ENCODE results near the gene PTGDS.

Gene PTGDS

DNA sequence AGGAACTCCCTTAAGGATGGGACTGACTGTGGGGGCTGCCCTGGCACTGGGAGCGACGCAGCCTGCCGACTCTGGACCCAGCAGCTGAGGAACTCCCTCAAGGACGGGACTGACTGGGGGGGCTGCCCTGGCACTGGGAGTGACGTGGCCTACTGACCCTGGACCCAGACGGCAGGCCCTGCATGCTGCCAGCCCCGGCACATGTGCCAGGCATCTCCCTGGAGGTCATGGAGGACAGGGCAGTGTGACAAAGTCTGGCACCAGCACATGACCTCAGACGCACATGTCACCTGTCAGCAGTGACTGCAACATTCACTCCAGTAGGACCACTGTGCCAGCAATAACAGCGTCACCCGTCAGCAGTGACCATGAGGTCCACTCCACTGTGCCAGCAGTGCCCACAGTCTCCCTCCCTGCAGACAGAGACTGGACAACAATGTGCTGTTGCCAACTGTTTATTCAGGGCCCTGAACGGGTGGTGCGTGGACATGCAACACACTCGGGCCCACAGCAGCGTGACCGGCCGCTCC, 37.2 kb upstream of the PTGDS start:
- Histone ChIP-seq H3K4me2 (ENCODE audit: insufficient read depth, low read length) (no peak overlapping the region), H2AFZ (ENCODE audit: low read depth, low read length) (no peak overlapping the region), H3K27me3 (ENCODE audit: insufficient read depth, low read length, poor library complexity) (no peaks in the 10 kb centered on the region), H3K9me3 (ENCODE audit: insufficient read depth, low read length, severe bottlenecking) (no peaks in the 10 kb centered on the region), H3K36me3 (ENCODE audit: insufficient read depth, low read length) (peaks cover 44% of the 10 kb centered on the region), H3K79me2 (ENCODE audit: insufficient read depth, low read length) (peaks cover 23% of the 10 kb centered on the region), H3K27ac (ENCODE audit: low read length) (no peak overlapping the region), H3K4me3 (ENCODE audit: low read depth in 1 of 2, low read length in 2 of 2) (no peak overlapping the region), H3K4me1 (ENCODE audit: insufficient read depth, low read length) (peaks cover 25% of the 10 kb centered on the region), H4K20me1 (ENCODE audit: insufficient read depth, low read length) (peaks cover 23% of the 10 kb centered on the region), H3K9ac (ENCODE audit: low read depth, low read length) (no peak overlapping the region)
- DNase-seq = no peak
- TF ChIP-seq, protein P1, sequence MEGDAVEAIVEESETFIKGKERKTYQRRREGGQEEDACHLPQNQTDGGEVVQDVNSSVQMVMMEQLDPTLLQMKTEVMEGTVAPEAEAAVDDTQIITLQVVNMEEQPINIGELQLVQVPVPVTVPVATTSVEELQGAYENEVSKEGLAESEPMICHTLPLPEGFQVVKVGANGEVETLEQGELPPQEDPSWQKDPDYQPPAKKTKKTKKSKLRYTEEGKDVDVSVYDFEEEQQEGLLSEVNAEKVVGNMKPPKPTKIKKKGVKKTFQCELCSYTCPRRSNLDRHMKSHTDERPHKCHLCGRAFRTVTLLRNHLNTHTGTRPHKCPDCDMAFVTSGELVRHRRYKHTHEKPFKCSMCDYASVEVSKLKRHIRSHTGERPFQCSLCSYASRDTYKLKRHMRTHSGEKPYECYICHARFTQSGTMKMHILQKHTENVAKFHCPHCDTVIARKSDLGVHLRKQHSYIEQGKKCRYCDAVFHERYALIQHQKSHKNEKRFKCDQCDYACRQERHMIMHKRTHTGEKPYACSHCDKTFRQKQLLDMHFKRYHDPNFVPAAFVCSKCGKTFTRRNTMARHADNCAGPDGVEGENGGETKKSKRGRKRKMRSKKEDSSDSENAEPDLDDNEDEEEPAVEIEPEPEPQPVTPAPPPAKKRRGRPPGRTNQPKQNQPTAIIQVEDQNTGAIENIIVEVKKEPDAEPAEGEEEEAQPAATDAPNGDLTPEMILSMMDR (IDR thresholded peaks at IDR 0.05; ENCODE audit: borderline replicate concordance, extremely low read depth, low read length, poor library complexity, severe bottlenecking) = no peak
- TF ChIP-seq EZH2 (IDR thresholded peaks at IDR 0.05; ENCODE audit: borderline replicate concordance, low read depth, low read length, severe bottlenecking) = no peak
- ATAC-seq (ENCODE audit: insufficient read depth, low read depth) = no peak

- DNase-seq (no peak), ATAC-seq (ENCODE audit: insufficient read depth, low read depth) (no peak)
- H3K4me2 ChIP-seq (ENCODE audit: insufficient read depth, low read length) = no peak overlapping the region
- TF ChIP-seq EZH2 (IDR thresholded peaks at IDR 0.05; ENCODE audit: borderline replicate concordance, low read depth, low read length, severe bottlenecking) = no peak
- TF ChIP-seq, protein P1 (IDR thresholded peaks at IDR 0.05; ENCODE audit: borderline replicate concordance, extremely low read depth, low read length, poor library complexity, severe bottlenecking) = no peak
- peaks cover 44% of the 10 kb centered on the region for H3K36me3 ChIP-seq (ENCODE audit: insufficient read depth, low read length)
- H3K4me3 ChIP-seq (ENCODE audit: low read depth in 1 of 2, low read length in 2 of 2) = no peak overlapping the region
- H4K20me1 ChIP-seq (ENCODE audit: insufficient read depth, low read length) = peaks cover 23% of the 10 kb centered on the region
- peaks cover 27% of the 10 kb centered on the region for H3K4me1 ChIP-seq (ENCODE audit: insufficient read depth, low read length)
- H2AFZ ChIP-seq (ENCODE audit: low read depth, low read length) = no peak overlapping the region
- no peak overlapping the region for H3K27ac ChIP-seq (ENCODE audit: low read length)
- H3K27me3 ChIP-seq (ENCODE audit: insufficient read depth, low read length, poor library complexity) = no peaks in the 10 kb centered on the region
- H3K9ac ChIP-seq (ENCODE audit: low read depth, low read length) = no peak overlapping the region
- peaks cover 23% of the 10 kb centered on the region for H3K79me2 ChIP-seq (ENCODE audit: insufficient read depth, low read length)
- no peaks in the 10 kb centered on the region for H3K9me3 ChIP-seq (ENCODE audit: insufficient read depth, low read length, severe bottlenecking)
Measured at GRCh38 chr9:136940526-136941230, 36.6 kb upstream of the PTGDS start.

GRCh38 chr9:136941231-136942111, 35.8 kb upstream of the PTGDS start:
- no peak overlapping the region for H3K27ac ChIP-seq (ENCODE audit: low read length)
- no peaks in the 10 kb centered on the region for H3K27me3 ChIP-seq (ENCODE audit: insufficient read depth, low read length, poor library complexity)
- no peak overlapping the region for H3K9ac ChIP-seq (ENCODE audit: low read depth, low read length)
- no peak for ATAC-seq (ENCODE audit: insufficient read depth, low read depth)
- H3K4me3 ChIP-seq (ENCODE audit: low read depth in 1 of 2, low read length in 2 of 2) = no peak overlapping the region
- no peaks in the 10 kb centered on the region for H3K9me3 ChIP-seq (ENCODE audit: insufficient read depth, low read length, severe bottlenecking)
- peaks cover 23% of the 10 kb centered on the region for H3K79me2 ChIP-seq (ENCODE audit: insufficient read depth, low read length)
- no peak overlapping the region for H3K4me2 ChIP-seq (ENCODE audit: insufficient read depth, low read length)
- peaks cover 44% of the 10 kb centered on the region for H3K36me3 ChIP-seq (ENCODE audit: insufficient read depth, low read length)
- no peak for TF ChIP-seq EZH2 (IDR thresholded peaks at IDR 0.05; ENCODE audit: borderline replicate concordance, low read depth, low read length, severe bottlenecking)
- TF ChIP-seq, protein P1 (IDR thresholded peaks at IDR 0.05; ENCODE audit: borderline replicate concordance, extremely low read depth, low read length, poor library complexity, severe bottlenecking) = no peak
- no peak overlapping the region for H2AFZ ChIP-seq (ENCODE audit: low read depth, low read length)
- H3K4me1 ChIP-seq (ENCODE audit: insufficient read depth, low read length) = peaks cover 27% of the 10 kb centered on the region
- DNase-seq = no peak
- H4K20me1 ChIP-seq (ENCODE audit: insufficient read depth, low read length) = peaks cover 23% of the 10 kb centered on the region

All from DND-41 (cell line).